ENCODE measurements around the gene NIT2. TPM values are rescaled to one million over a fixed set of nuclear protein-coding genes. Genes with fewer than 3 reads are reported as not detected.

NIT2 gene
- total and polyA plus RNA-seq, 9 of the 15 experiments (the other 6 are each of a cell fraction or from before 2014, with no cell fraction given), result 11.4 to 62.2 (median 22.1) TPM

DNA sequence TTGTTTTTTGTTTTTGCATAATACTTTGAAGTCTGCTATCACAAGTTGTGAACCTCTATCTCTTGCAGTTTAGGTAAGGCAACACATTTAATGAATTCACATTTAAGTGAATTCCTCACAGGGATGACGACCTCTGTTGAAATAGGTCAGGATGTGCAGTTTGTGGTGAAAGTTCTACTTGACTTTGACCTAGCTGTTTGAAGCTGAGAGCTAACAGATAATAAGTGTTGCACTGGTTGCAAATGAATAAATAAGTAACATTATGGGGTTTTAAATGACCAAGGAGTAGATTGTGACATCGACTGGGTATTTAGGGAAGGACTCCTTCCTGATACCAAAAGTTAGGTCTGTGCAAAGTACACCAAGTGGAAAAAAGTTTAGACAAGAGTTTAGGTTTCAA, 23.9 kb downstream of the NIT2 start:
- DNase-seq (ENCODE audit: extremely low read depth in 1 of 4, low spot score in 3 of 4) (no peak), ATAC-seq (no peak), FAIRE-seq (no peak)
- no TSS peak for BruUV-seq (replicated peaks)
- intact Hi-C loops (cut with micrococcal nuclease), result no loop called here
- POLR2A ChIA-PET, result interaction anchor here (0.6 kb wide), 1 partner anchor 10 kb away, joined by 3 read pairs; no protein-coding TSS in a partner anchor
- no peaks in the 10 kb centered on the region for H3K9me3 ChIP-seq (replicated peaks; ENCODE audit: control insufficient read depth, insufficient read depth, low read depth, low read length)
- peaks cover 8% of the 10 kb centered on the region for H3K36me3 ChIP-seq (ENCODE audit: control insufficient read depth, insufficient read depth, low read length)
- no peak overlapping the region for H3K9ac ChIP-seq (ENCODE audit: insufficient read depth in 1 of 2, low read depth in 2 of 2, low read length in 2 of 2)
- 68% methylated on average over 2 of the region's 2 CpGs for WGBS (ENCODE audit: insufficient coverage, low coverage, missing lambda C conversion rate)
- H3K27me3 ChIP-seq (ENCODE audit: control insufficient read depth in 2 of 2, insufficient read depth in 2 of 2, low read length in 2 of 2), result no peaks in the 10 kb centered on the region
- no peak overlapping the region for H3K4me2 ChIP-seq (ENCODE audit: insufficient read depth, low read length)
- no peaks in the 10 kb centered on the region for H4K20me1 ChIP-seq (replicated peaks; ENCODE audit: control insufficient read depth, insufficient read depth, low read length)
- no peak overlapping the region for H3K27ac ChIP-seq (ENCODE audit: extremely low read depth, low read depth, low read length)
- no peaks in the 10 kb centered on the region for H3K9me1 ChIP-seq (ENCODE audit: control insufficient read depth, insufficient read depth, low read length)
- H3K79me2 ChIP-seq (ENCODE audit: control insufficient read depth, insufficient read depth, low read length), result no peaks in the 10 kb centered on the region
- CTCF ChIA-PET (ENCODE audit: low intra/inter-chr PET ratio), result no interaction called here
- H3K4me3 ChIP-seq, result no peak overlapping the region
- H3K4me1 ChIP-seq (replicated peaks in 1 of 2; ENCODE audit: control insufficient read depth in 2 of 2, insufficient read depth in 2 of 2, low read length in 2 of 2), result no peaks in the 10 kb centered on the region; a peak in 2 of 5 replicates
- in situ Hi-C loops (cut with MboI), result no loop called here
- TF ChIP-seq ZSCAN29 (IDR thresholded peaks at IDR 0.05), result no peak
- TF ChIP-seq SMARCA5 (IDR thresholded peaks at IDR 0.05), result no peak
- TF ChIP-seq CHD2 (IDR thresholded peaks at IDR 0.05; ENCODE audit: low read depth, low read length), result no peak
- TF ChIP-seq, protein P1, sequence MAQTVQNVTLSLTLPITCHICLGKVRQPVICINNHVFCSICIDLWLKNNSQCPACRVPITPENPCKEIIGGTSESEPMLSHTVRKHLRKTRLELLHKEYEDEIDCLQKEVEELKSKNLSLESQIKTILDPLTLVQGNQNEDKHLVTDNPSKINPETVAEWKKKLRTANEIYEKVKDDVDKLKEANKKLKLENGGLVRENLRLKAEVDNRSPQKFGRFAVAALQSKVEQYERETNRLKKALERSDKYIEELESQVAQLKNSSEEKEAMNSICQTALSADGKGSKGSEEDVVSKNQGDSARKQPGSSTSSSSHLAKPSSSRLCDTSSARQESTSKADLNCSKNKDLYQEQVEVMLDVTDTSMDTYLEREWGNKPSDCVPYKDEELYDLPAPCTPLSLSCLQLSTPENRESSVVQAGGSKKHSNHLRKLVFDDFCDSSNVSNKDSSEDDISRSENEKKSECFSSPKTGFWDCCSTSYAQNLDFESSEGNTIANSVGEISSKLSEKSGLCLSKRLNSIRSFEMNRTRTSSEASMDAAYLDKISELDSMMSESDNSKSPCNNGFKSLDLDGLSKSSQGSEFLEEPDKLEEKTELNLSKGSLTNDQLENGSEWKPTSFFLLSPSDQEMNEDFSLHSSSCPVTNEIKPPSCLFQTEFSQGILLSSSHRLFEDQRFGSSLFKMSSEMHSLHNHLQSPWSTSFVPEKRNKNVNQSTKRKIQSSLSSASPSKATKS (CRISPR knock-in tag; IDR thresholded peaks at IDR 0.05), result no peak
- no peak for TF ChIP-seq PHF21A (IDR thresholded peaks at IDR 0.05; ENCODE audit: borderline replicate concordance, low read depth)
- TF ChIP-seq SMAD2 (IDR thresholded peaks at IDR 0.05; ENCODE audit: low read depth, low read length), result no peak
- TF ChIP-seq GABPB1 (CRISPR knock-in tag; IDR thresholded peaks at IDR 0.05), result no peak
- no peak for TF ChIP-seq SP2 (IDR thresholded peaks at IDR 0.05; ENCODE audit: extremely low read depth, low read depth, low read length, poor library complexity, severe bottlenecking)
- no peak for TF ChIP-seq BRD4 (IDR thresholded peaks at IDR 0.05)
- TF ChIP-seq, protein P2, sequence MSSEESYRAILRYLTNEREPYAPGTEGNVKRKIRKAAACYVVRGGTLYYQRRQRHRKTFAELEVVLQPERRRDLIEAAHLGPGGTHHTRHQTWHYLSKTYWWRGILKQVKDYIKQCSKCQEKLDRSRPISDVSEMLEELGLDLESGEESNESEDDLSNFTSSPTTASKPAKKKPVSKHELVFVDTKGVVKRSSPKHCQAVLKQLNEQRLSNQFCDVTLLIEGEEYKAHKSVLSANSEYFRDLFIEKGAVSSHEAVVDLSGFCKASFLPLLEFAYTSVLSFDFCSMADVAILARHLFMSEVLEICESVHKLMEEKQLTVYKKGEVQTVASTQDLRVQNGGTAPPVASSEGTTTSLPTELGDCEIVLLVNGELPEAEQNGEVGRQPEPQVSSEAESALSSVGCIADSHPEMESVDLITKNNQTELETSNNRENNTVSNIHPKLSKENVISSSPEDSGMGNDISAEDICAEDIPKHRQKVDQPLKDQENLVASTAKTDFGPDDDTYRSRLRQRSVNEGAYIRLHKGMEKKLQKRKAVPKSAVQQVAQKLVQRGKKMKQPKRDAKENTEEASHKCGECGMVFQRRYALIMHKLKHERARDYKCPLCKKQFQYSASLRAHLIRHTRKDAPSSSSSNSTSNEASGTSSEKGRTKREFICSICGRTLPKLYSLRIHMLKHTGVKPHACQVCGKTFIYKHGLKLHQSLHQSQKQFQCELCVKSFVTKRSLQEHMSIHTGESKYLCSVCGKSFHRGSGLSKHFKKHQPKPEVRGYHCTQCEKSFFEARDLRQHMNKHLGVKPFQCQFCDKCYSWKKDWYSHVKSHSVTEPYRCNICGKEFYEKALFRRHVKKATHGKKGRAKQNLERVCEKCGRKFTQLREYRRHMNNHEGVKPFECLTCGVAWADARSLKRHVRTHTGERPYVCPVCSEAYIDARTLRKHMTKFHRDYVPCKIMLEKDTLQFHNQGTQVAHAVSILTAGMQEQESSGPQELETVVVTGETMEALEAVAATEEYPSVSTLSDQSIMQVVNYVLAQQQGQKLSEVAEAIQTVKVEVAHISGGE (CRISPR knock-in tag; IDR thresholded peaks at IDR 0.05), result no peak
- no peak for TF ChIP-seq PRMT5 (CRISPR knock-in tag; IDR thresholded peaks at IDR 0.05)
- TF ChIP-seq, protein P3, sequence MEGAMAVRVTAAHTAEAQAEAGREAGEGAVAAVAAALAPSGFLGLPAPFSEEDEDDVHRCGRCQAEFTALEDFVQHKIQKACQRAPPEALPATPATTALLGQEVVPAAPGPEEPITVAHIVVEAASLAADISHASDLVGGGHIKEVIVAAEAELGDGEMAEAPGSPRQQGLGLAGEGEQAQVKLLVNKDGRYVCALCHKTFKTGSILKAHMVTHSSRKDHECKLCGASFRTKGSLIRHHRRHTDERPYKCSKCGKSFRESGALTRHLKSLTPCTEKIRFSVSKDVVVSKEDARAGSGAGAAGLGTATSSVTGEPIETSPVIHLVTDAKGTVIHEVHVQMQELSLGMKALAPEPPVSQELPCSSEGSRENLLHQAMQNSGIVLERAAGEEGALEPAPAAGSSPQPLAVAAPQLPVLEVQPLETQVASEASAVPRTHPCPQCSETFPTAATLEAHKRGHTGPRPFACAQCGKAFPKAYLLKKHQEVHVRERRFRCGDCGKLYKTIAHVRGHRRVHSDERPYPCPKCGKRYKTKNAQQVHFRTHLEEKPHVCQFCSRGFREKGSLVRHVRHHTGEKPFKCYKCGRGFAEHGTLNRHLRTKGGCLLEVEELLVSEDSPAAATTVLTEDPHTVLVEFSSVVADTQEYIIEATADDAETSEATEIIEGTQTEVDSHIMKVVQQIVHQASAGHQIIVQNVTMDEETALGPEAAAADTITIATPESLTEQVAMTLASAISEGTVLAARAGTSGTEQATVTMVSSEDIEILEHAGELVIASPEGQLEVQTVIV (CRISPR knock-in tag; IDR thresholded peaks at IDR 0.05; ENCODE audit: borderline replicate concordance), result no peak
- H2AFZ ChIP-seq (ENCODE audit: low read depth, low read length), result no peak overlapping the region
